ENCODE data around the gene MTRR.

The MTRR gene

GRCh38 chr5:7868773-7869473 is at the start of gene MTRR, which contains the start of gene FASTKD3:
TSS of gene MTRR (plus strand) at chr5:7869148. CDS start at chr5:7870795, 1,647 bp downstream.
TSS of gene FASTKD3 (minus strand) at chr5:7869031. CDS start at chr5:7868083, 948 bp downstream.
- peak; percentile 93 for DNase-seq

- no peak for DNase-seq
Measured at GRCh38 chr5:7822449-7822848, 46.5 kb upstream of the MTRR start.

GRCh38 chr5:7823594-7823993 is 45.4 kb upstream of the MTRR start:
- DNase-seq = no peak

GRCh38 chr5:7824995-7825394 is 44.0 kb upstream of the MTRR start:
- no peak for DNase-seq

GRCh38 chr5:7825630-7826029 is 43.3 kb upstream of the MTRR start:
- no peak for DNase-seq

- DNase-seq = no peak
Measured at GRCh38 chr5:7827610-7828009, 41.3 kb upstream of the MTRR start.

- DNase-seq = no peak
Measured at GRCh38 chr5:7828269-7828668, 40.7 kb upstream of the MTRR start.

GRCh38 chr5:7834982-7835381 is 34.0 kb upstream of the MTRR start:
- no peak for DNase-seq

GRCh38 chr5:7837403-7837802 is 31.5 kb upstream of the MTRR start:
- DNase-seq = no peak

- no peak for DNase-seq
Measured at GRCh38 chr5:7842531-7842930, 26.4 kb upstream of the MTRR start.

- DNase-seq = no peak
Measured at GRCh38 chr5:7844901-7845300, 24.0 kb upstream of the MTRR start.

GRCh38 chr5:7845557-7845956 is 23.4 kb upstream of the MTRR start:
- no peak for DNase-seq

GRCh38 chr5:7846327-7846726 is 22.6 kb upstream of the MTRR start:
- no peak for DNase-seq

- no peak for DNase-seq
Measured at GRCh38 chr5:7848296-7848695, 20.7 kb upstream of the MTRR start.

- DNase-seq = no peak
Measured at GRCh38 chr5:7849681-7850394, 19.1 kb upstream of the MTRR start.

GRCh38 chr5:7850395-7851239 is 18.3 kb upstream of the MTRR start, which contains the start of gene CFAP90:
TSS of gene CFAP90 (minus strand) at chr5:7851133. CDS start at chr5:7851021, 112 bp downstream.
- peak; percentile 20 for DNase-seq

GRCh38 chr5:7851240-7851592 is 17.7 kb upstream of the MTRR start:
- no peak for DNase-seq

GRCh38 chr5:7851617-7852289 is 17.2 kb upstream of the MTRR start:
- no peak for DNase-seq

GRCh38 chr5:7852542-7852941 is 16.4 kb upstream of the MTRR start:
- DNase-seq = no peak

GRCh38 chr5:7852988-7853387 is 16.0 kb upstream of the MTRR start:
- no peak for DNase-seq

- no peak for DNase-seq
Measured at GRCh38 chr5:7855611-7856010, 13.3 kb upstream of the MTRR start.

GRCh38 chr5:7856855-7857254 is 12.1 kb upstream of the MTRR start:
- DNase-seq = peak; percentile 48

GRCh38 chr5:7857361-7857760 is 11.6 kb upstream of the MTRR start:
- no peak for DNase-seq
